ENCODE measurements around the gene COL4A1. TPM values are rescaled to one million over a fixed set of nuclear protein-coding genes. Genes with fewer than 3 reads are reported as not detected.

Gene COL4A1
- total RNA-seq, 1 experiment from 2014 or later, result 0.12 TPM

DNA sequence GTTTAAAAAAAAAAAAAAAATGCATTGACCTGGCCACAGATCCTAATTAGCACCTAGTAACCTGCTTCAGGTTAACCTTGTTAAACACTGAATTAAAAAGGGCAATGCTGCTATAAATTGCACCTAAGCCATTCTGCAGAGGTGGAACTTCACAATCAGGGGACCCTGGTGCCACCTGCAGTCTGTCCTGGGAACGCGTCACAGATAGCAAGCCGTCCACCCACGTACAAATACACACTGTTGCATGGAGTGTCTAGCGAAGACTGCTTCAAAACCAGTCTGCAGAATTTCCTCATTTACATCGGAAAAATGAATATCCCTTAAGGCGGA, 169.3 kb downstream of the COL4A1 start:
- H3K9me3 Mint-ChIP-seq (ENCODE audit: low read depth, unreplicated experiment), result no peaks in the 10 kb centered on the region
- CTCF ChIA-PET, result no interaction called here
- TF ChIP-seq, protein P1, sequence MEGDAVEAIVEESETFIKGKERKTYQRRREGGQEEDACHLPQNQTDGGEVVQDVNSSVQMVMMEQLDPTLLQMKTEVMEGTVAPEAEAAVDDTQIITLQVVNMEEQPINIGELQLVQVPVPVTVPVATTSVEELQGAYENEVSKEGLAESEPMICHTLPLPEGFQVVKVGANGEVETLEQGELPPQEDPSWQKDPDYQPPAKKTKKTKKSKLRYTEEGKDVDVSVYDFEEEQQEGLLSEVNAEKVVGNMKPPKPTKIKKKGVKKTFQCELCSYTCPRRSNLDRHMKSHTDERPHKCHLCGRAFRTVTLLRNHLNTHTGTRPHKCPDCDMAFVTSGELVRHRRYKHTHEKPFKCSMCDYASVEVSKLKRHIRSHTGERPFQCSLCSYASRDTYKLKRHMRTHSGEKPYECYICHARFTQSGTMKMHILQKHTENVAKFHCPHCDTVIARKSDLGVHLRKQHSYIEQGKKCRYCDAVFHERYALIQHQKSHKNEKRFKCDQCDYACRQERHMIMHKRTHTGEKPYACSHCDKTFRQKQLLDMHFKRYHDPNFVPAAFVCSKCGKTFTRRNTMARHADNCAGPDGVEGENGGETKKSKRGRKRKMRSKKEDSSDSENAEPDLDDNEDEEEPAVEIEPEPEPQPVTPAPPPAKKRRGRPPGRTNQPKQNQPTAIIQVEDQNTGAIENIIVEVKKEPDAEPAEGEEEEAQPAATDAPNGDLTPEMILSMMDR (IDR thresholded peaks at IDR 0.05; ENCODE audit: unreplicated experiment), result no peak
- peak overlapping the region; percentile 71 for H3K4me3 Mint-ChIP-seq (ENCODE audit: low read depth, unreplicated experiment)
- peak overlapping the region; percentile 67 for H3K27ac Mint-ChIP-seq (ENCODE audit: unreplicated experiment)
- H3K27me3 Mint-ChIP-seq (ENCODE audit: unreplicated experiment), result no peaks in the 10 kb centered on the region
- intact Hi-C loops (cut with micrococcal nuclease; ENCODE audit: unreplicated experiment), result no loop called here
- H3K36me3 Mint-ChIP-seq (ENCODE audit: insufficient read depth, unreplicated experiment), result peaks cover 6% of the 10 kb centered on the region
- no peaks in the 10 kb centered on the region for H3K4me1 Mint-ChIP-seq (ENCODE audit: low read depth, unreplicated experiment)
- TSS peak; percentile 69 for BruUV-seq (replicated peaks)
- peak; percentile 30 for DNase-seq

DNA sequence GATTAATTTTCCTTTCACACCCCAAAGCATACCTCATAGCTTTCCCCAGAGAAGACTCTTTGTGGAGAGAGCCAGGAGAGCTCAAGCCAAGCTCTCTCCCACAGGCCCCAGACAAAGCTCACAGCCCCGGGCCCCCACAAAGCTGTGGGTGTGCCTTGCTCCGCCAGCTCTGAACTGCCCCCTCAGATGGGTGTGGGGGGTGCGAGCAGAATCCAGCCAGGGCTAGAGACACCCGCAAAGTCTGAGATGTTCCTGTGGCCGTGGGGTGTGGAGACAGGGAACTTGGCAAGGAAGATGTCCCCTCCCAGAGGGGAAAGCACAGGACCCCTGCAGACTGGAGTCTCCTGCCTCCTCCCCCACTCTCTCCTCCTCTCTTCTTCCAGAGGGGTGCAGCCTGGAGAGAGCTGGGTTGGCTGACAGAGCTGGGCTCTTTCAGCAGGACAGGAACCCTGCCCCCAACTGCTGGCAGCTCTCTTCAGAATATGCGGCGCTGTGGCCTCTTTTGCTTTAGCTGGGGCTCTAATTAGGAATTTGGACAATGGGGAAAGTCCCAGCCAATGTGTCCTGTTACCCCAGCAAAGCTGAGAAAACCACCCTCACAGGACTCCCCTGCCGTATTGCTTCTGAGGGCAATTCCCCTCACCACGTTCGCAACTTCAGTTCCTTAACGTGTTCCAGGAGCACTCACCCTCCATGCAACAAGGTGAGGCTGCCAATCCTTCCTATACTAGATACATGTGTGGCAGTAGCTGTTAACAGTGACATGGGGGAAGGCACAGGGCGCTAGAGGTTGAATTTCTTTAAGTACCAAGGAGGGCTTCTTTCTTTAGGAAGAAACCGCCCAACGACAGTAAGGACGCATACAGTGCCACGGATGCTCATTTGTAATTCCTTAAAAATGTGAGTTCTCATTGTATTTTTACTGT, 170.0 kb downstream of the COL4A1 start:
- H3K4me3 Mint-ChIP-seq (ENCODE audit: low read depth, unreplicated experiment), result peak overlapping the region; percentile 71
- intact Hi-C loops (cut with micrococcal nuclease; ENCODE audit: unreplicated experiment), result no loop called here
- DNase-seq, result no peak
- H3K27me3 Mint-ChIP-seq (ENCODE audit: unreplicated experiment), result no peaks in the 10 kb centered on the region
- H3K9me3 Mint-ChIP-seq (ENCODE audit: low read depth, unreplicated experiment), result no peaks in the 10 kb centered on the region
- H3K36me3 Mint-ChIP-seq (ENCODE audit: insufficient read depth, unreplicated experiment), result peaks cover 6% of the 10 kb centered on the region
- TF ChIP-seq, protein P1 (IDR thresholded peaks at IDR 0.05; ENCODE audit: unreplicated experiment), result no peak
- H3K4me1 Mint-ChIP-seq (ENCODE audit: low read depth, unreplicated experiment), result no peaks in the 10 kb centered on the region
- H3K27ac Mint-ChIP-seq (ENCODE audit: unreplicated experiment), result no peak overlapping the region
- BruUV-seq (replicated peaks), result no TSS peak
- CTCF ChIA-PET, result no interaction called here

DNA sequence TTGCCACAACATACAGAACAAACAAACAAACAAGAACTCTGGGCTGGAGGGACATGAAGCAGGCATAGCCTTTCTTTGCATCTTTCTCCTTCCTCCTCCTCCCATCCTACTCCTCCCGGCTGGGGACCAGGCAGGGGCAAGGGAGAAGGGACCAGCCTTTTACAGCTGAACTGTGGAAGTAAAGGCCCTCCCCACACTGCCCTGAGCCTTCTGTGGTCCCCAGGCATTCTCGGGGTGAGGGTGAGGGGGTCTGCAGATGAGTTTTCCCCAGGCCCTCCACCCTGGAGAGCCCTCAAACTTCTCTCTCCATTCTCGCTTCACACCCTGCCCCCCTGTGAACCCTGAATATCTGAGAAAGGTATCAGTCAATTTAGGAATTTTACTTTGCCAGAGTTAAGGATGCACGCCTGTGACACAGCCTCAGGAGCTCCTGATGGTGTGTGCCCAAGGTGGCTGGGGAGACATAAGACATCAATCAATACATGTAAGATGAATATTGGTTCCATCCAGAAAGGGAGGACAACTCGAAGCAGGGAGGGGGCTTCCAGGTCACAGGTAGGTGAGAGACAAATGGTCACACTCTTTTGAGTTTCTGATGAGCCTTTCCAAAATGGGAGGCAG, 170.9 kb downstream of the COL4A1 start:
- no peak overlapping the region for H3K27ac Mint-ChIP-seq (ENCODE audit: unreplicated experiment)
- intact Hi-C loops (cut with micrococcal nuclease; ENCODE audit: unreplicated experiment), result no loop called here
- H3K9me3 Mint-ChIP-seq (ENCODE audit: low read depth, unreplicated experiment), result no peaks in the 10 kb centered on the region
- peaks cover 6% of the 10 kb centered on the region for H3K36me3 Mint-ChIP-seq (ENCODE audit: insufficient read depth, unreplicated experiment)
- no peaks in the 10 kb centered on the region for H3K27me3 Mint-ChIP-seq (ENCODE audit: unreplicated experiment)
- H3K4me3 Mint-ChIP-seq (ENCODE audit: low read depth, unreplicated experiment), result no peak overlapping the region
- no TSS peak for BruUV-seq (replicated peaks)
- TF ChIP-seq, protein P1 (IDR thresholded peaks at IDR 0.05; ENCODE audit: unreplicated experiment), result no peak
- CTCF ChIA-PET, result no interaction called here
- no peak for DNase-seq
- no peaks in the 10 kb centered on the region for H3K4me1 Mint-ChIP-seq (ENCODE audit: low read depth, unreplicated experiment)

DNA sequence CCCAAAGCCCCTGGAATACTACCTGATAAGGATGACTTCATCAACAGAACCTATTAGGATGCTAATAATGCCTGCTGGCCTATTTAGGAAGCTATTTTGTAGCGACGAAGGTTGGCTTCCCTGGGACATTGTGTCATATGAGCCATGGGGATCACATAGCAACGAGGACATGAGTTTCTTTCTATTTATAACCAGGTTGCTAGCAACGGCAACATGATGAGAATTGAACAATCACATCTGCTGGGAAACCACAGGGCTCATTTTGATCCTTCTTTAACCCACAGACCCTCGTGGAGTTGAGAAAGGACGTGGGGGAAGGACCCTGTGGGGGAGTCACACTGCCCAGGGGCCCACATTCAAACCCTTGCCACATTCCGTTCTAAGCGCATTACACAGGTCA, 172.2 kb downstream of the COL4A1 start:
- Mint-ChIP-seq H3K36me3 (ENCODE audit: insufficient read depth, unreplicated experiment) (peaks cover 6% of the 10 kb centered on the region), H3K9me3 (ENCODE audit: low read depth, unreplicated experiment) (no peaks in the 10 kb centered on the region), H3K4me3 (ENCODE audit: low read depth, unreplicated experiment) (no peak overlapping the region), H3K27ac (ENCODE audit: unreplicated experiment) (no peak overlapping the region), H3K4me1 (ENCODE audit: low read depth, unreplicated experiment) (no peaks in the 10 kb centered on the region), H3K27me3 (ENCODE audit: unreplicated experiment) (no peaks in the 10 kb centered on the region)
- CTCF ChIA-PET, result no interaction called here
- no peak for DNase-seq
- intact Hi-C loops (cut with micrococcal nuclease; ENCODE audit: unreplicated experiment), result no loop called here
- BruUV-seq (replicated peaks), result no TSS peak
- TF ChIP-seq, protein P1 (IDR thresholded peaks at IDR 0.05; ENCODE audit: unreplicated experiment), result no peak

Data from Calu3 (cell line).